Suppressor macrophage (primary cell): ENCODE data around the gene HSPA1L.

Experiments
- DNase-seq, 4 experiments: peaks; one replicate each; pipeline ENCODE4 v3.0.0-alpha.2; 2020 to 2022

Gene HSPA1L

GRCh38 chr6:31763619-31763940 is 51.5 kb downstream of the HSPA1L start:
- no peak for DNase-seq

- DNase-seq: no peak
Measured at GRCh38 chr6:31762878-31763618, 52.0 kb downstream of the HSPA1L start.

- no peak for DNase-seq
Measured at GRCh38 chr6:31762356-31762755, 52.7 kb downstream of the HSPA1L start, which contains the start of gene SAPCD1. Gene SAPCD1 (plus strand): TSS chr6:31762656. CDS start chr6:31763055, 399 bp downstream.

- no peak for DNase-seq
Measured at GRCh38 chr6:31761343-31761742, 53.7 kb downstream of the HSPA1L start.

- no peak for DNase-seq
Measured at GRCh38 chr6:31760790-31761189, 54.3 kb downstream of the HSPA1L start.
